ENCODE results near the gene TSEN54. TPM values are rescaled to one million over a fixed set of nuclear protein-coding genes. Genes with fewer than 3 reads are reported as not detected.

The TSEN54 gene
- total and polyA plus RNA-seq, 7 donors, result 5.7 to 14.9 (median 9.7) TPM

DNA sequence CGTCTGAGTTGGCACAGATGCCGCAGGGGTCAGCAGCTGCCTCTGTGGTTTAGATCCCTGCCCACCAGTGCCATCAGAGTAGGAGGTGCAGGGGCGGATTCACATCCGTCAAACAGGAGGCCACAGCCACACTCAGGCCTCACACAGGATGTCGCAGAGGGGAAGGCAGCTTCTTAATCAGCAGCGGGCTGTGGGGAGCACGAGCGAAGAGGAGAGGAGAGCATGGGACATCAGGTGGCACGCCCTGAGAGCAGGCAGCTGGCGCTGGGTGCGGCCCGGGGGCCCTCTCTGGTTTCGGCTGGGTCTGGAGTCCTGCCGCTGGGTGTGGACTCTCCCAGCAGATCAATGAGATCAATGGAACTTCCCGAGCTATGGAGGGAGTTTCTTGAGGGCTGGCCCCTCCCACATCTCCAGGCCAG is 18.8 kb downstream of the TSEN54 start:
- WGBS, 3 donors, result 66 to 72% (median 70%) methylated on average over 15 of the region's 15 CpGs
- intact Hi-C loops (cut with DNase I), result no loop called here
- DNase-seq (no peak), ATAC-seq (no peak)
- H3K9me3 ChIP-seq, result no peaks in the 10 kb centered on the region
- H3K4me3 ChIP-seq, result no peak overlapping the region
- TF ChIP-seq, protein P1, sequence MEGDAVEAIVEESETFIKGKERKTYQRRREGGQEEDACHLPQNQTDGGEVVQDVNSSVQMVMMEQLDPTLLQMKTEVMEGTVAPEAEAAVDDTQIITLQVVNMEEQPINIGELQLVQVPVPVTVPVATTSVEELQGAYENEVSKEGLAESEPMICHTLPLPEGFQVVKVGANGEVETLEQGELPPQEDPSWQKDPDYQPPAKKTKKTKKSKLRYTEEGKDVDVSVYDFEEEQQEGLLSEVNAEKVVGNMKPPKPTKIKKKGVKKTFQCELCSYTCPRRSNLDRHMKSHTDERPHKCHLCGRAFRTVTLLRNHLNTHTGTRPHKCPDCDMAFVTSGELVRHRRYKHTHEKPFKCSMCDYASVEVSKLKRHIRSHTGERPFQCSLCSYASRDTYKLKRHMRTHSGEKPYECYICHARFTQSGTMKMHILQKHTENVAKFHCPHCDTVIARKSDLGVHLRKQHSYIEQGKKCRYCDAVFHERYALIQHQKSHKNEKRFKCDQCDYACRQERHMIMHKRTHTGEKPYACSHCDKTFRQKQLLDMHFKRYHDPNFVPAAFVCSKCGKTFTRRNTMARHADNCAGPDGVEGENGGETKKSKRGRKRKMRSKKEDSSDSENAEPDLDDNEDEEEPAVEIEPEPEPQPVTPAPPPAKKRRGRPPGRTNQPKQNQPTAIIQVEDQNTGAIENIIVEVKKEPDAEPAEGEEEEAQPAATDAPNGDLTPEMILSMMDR (IDR thresholded peaks at IDR 0.05), result no peak
- no peaks in the 10 kb centered on the region for H3K27me3 ChIP-seq (ENCODE audit: insufficient read depth in 3 of 3, low read length in 2 of 3)
- no peak overlapping the region for H3K27ac ChIP-seq
- H3K36me3 ChIP-seq (ENCODE audit: insufficient read depth in 1 of 2, low read depth in 1 of 2), result no peaks in the 10 kb centered on the region
- no peaks in the 10 kb centered on the region for H3K4me1 ChIP-seq

DNA sequence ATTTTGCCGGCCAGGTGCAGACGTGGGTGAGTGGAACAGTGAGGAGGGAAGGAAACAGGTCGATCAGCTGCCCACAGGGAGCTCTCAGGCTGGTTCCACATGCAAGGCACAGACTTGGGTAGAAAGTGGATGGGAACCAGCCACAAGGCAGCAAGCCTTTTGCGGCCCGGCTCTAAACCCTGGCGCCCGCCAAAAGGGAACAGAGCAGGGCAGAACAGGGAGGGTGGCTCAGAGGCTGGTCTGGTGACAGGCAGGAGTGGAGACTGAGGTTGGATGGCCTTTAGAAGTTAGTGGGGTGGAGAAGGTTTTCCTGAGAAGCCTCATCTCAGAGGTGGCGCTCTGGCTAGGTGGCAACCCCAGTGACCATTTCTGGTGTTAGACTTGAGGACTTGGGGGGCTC is 19.5 kb downstream of the TSEN54 start:
- TF ChIP-seq, protein P1 (IDR thresholded peaks at IDR 0.05), result no peak
- peak in 1 of 4 donors; percentile 17 for ATAC-seq
- Histone ChIP-seq H3K4me1 (no peaks in the 10 kb centered on the region), H3K27me3 (ENCODE audit: insufficient read depth in 3 of 3, low read length in 2 of 3) (no peaks in the 10 kb centered on the region), H3K4me3 (no peak overlapping the region), H3K9me3 (no peaks in the 10 kb centered on the region), H3K36me3 (ENCODE audit: insufficient read depth in 1 of 2, low read depth in 1 of 2) (no peaks in the 10 kb centered on the region), H3K27ac (no peak overlapping the region)
- intact Hi-C loops (cut with DNase I), result no loop called here
- no peak for DNase-seq
- 91 to 93% (median 93%) methylated on average over 8 of the region's 8 CpGs for WGBS, 3 donors

DNA sequence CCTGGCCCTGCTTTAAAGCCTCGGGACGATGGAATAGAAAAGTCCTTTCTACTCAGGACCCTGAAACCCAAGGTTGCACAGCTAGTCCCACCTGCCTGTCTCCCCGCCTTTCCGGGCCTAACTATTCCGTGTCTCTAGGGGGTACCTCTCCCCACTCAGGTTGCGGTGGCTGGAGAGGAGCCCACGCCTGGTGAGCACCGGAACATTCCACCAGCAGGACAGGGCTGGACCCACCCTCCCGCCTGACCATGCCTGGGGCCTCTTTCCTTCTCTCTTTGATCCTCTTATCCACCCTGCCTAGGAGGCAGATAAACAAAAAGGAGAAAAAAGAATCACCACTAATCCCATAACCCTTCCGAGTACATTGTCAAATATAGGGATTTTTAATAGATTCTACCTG is 20.0 kb downstream of the TSEN54 start:
- Histone ChIP-seq H3K36me3 (ENCODE audit: insufficient read depth in 1 of 2, low read depth in 1 of 2) (no peaks in the 10 kb centered on the region), H3K27me3 (ENCODE audit: insufficient read depth in 3 of 3, low read length in 2 of 3) (no peaks in the 10 kb centered on the region), H3K9me3 (no peaks in the 10 kb centered on the region), H3K27ac (no peak overlapping the region), H3K4me1 (no peaks in the 10 kb centered on the region), H3K4me3 (no peak overlapping the region)
- no peak for ATAC-seq
- TF ChIP-seq, protein P1 (IDR thresholded peaks at IDR 0.05), result no peak
- 82 to 84% (median 82%) methylated on average over 10 of the region's 10 CpGs for WGBS, 3 donors
- DNase-seq, result no peak
- intact Hi-C loops (cut with DNase I), result no loop called here

DNA sequence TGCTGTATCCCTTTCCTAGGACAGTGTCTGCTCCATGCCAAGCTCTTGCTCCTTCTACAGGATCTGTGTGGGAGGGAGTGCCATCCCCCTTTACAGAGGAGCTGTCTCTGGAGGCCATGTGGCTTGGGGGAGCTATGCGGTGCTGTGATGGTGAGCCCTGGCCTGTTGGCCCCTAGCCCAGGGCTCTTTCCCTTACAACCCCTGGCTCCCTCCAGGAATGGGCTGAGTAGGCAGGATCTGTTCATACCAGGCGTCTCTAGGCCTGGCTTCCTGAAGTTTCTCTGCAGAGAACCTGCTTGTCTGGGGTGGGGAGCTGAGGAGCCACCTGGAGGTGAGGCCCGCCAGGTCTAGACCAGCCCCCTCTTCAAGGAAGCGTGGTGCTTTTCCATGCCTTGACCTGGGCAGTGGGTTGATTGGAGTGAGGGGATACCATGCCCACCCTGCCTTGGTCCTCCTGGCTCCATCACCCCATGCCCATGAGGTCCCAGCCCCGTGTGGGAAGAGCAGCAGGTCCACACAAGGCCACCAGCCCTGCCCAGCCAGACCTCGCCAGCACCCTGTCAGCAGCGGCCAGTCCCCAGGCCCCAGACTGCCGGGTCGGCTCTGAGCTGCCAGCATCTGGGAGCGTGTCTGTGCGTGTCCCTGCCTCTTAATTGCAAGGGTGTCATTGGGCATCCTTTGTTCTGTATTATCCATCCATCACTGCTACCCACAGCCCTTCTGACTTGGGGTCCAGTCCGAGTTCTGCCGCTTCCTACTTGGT is 23.8 kb downstream of the TSEN54 start:
- intact Hi-C loops (cut with DNase I), result loop anchor here in 1 of 2 donors (5.0 kb wide), 1 partner anchor 82 kb away; no protein-coding TSS in a partner anchor
- no peak overlapping the region for H3K27ac ChIP-seq
- H3K4me1 ChIP-seq, result no peaks in the 10 kb centered on the region
- no peaks in the 10 kb centered on the region for H3K9me3 ChIP-seq
- H3K4me3 ChIP-seq, result no peak overlapping the region
- DNase-seq (no peak), ATAC-seq (no peak)
- no peaks in the 10 kb centered on the region for H3K27me3 ChIP-seq (ENCODE audit: insufficient read depth in 3 of 3, low read length in 2 of 3)
- WGBS, 3 donors, result 77 to 85% (median 78%) methylated on average over 13 of the region's 13 CpGs
- TF ChIP-seq, protein P1 (IDR thresholded peaks at IDR 0.05), result no peak
- no peaks in the 10 kb centered on the region for H3K36me3 ChIP-seq (ENCODE audit: insufficient read depth in 1 of 2, low read depth in 1 of 2)
